Renal cortical epithelial cell (primary cell): Measurements from ENCODE around the gene SEPTIN6. TPM values are rescaled to one million over a fixed set of nuclear protein-coding genes. Genes with fewer than 3 reads are reported as not detected.

ENCODE experiments used
- DNase-seq: peaks from one replicate; pipeline ENCODE4 v3.0.0-alpha.2; 2011; ENCODE audit warnings: low read depth
- total RNA-seq: library from RNA; depleted of rRNA; stranded (reverse); fragments of >200 nt; gene quantifications from 2 replicates; pipeline ENCODE4 v1.2.3, GENCODE V29; 2014

Gene SEPTIN6
- total RNA-seq, 1 donor from 2014 or later: 31.5 TPM

DNA sequence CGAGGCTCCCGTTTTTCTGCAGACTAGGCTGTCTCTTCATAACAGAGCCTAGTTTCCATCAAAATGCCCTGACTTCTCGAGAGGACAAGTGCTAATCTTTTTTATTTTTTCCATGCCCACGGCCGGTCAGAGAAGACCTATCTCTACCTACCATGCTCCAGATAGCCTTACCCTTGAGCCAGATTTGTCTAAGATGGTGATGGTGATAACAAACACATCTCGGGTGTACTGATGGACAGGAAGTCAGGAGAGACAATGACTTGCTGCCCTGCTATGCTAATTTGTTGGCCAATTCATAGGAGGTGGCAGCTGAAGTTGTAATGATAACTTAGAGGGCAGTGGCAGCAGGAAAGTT, 44.6 kb downstream of the SEPTIN6 start:
- DNase-seq: no peak

GRCh38 chrX:119647552-119648420, 45.2 kb downstream of the SEPTIN6 start:
- no peak for DNase-seq

GRCh38 chrX:119647089-119647488, 45.9 kb downstream of the SEPTIN6 start:
- no peak for DNase-seq

DNA sequence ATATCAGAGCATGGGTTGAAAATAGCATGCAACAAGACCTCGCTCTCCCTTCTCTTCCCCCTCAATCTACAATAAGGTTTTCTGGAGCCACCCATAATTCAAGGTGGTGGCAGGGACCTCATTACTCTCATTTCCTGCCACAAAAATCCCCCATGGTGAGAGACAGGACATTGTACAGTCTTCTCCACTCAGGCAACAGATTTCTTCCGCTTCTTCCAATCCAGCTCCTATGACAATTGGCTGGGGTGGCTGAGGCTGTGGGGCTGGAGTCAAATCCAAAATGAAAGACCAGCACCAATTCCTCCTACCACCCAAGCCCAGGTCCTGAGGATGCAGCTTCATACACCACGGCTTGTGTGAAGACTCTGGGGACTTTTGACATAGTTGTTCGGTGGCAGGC, 46.5 kb downstream of the SEPTIN6 start:
- DNase-seq: no peak

- no peak for DNase-seq
Measured at GRCh38 chrX:119643696-119644095, 49.3 kb downstream of the SEPTIN6 start.

Other genes with a start within 250 kb of the SEPTIN6 start
- 194 and 195 TPM in 2 replicates for gene SLC25A5, start 224.7 kb downstream of the SEPTIN6 start, total RNA-seq
- 51.7 and 52.9 TPM in 2 replicates for gene STEEP1, start 127.8 kb downstream of the SEPTIN6 start, total RNA-seq
- 38.7 and 68.8 TPM in 2 replicates for gene UBE2A, start 118.6 kb downstream of the SEPTIN6 start, total RNA-seq
- 4.9 and 16.6 TPM in 2 replicates for gene NKRF, start 86.7 kb downstream of the SEPTIN6 start, total RNA-seq
- 0.35 and 0.99 TPM in 2 replicates for gene SOWAHD, start 65.4 kb upstream of the SEPTIN6 start, total RNA-seq
- gene RPL39, start 98.5 kb upstream of the SEPTIN6 start, total RNA-seq: 3,025 and 7,934 TPM in 2 replicates
- gene UPF3B, start 159.8 kb upstream of the SEPTIN6 start, total RNA-seq: 1.0 and 3.7 TPM in 2 replicates
- gene RNF113A, start 178.6 kb upstream of the SEPTIN6 start, total RNA-seq: 11.1 and 17.0 TPM in 2 replicates
- gene NDUFA1, start 178.7 kb upstream of the SEPTIN6 start, total RNA-seq: 62.9 and 76.4 TPM in 2 replicates
- gene AKAP14, start 202.7 kb upstream of the SEPTIN6 start, total RNA-seq: not detected in 2 replicates